BJ (cell line): Measurements from ENCODE around the gene IGF2BP3. TPM values are rescaled to one million over a fixed set of nuclear protein-coding genes. Genes with fewer than 3 reads are reported as not detected.
"Not testable (repeated sequence)": the region's sequence is repeated elsewhere in the genome, so short reads cannot be mapped to it uniquely, and the experiment has no call there.

Source experiments
- CTCF ChIA-PET: fragments of 350-600 bp; formaldehyde crosslinking; extraction: SDS; loops from one replicate; lab custom pipeline; 2021; ENCODE audit warnings: antibody characterized with exemption, inconsistent platforms; lab: Yijun Ruan, JAX
- POLR2A ChIA-PET: fragments of 300-600 bp; sonication (Branson Sonifier 250); formaldehyde crosslinking; extraction: SDS; loops from one replicate; lab custom pipeline; 2021; ENCODE audit warnings: antibody characterized with exemption; lab: Charles Lee
- DNase-seq: peaks from one replicate; pipeline ENCODE4 v3.0.0-alpha.2; 2011; ENCODE audit warnings: low read depth
- H3K27me3 ChIP-seq: 2 replicates; pipeline ENCODE4 v1.6.0; 2011; ENCODE audit warnings: low read length; ENCODE audit not compliant: control insufficient read depth, insufficient read depth
- H3K36me3 ChIP-seq: 2 replicates; pipeline ENCODE4 v1.5.1; 2011; ENCODE audit warnings: low read length; ENCODE audit not compliant: control insufficient read depth, insufficient read depth
- H3K4me3 ChIP-seq: 2 replicates; pipeline ENCODE4 v1.5.1; 2011; ENCODE audit warnings: low read depth, mild to moderate bottlenecking, control low read depth, low read length
- polyA plus RNA-seq: library from polyadenylated mRNA; depleted of rRNA; stranded (reverse); fragments of >200 nt; gene quantifications from 2 replicates; pipeline ENCODE4 v1.2.3, GENCODE V29; 2011
- TF ChIP-seq, protein P1 (sequence below): IDR thresholded peaks from 2 replicates; pipeline ENCODE4 v1.5.1; 2011; ENCODE audit warnings: low read depth, mild to moderate bottlenecking, control low read depth, inconsistent platforms, low read length, moderate library complexity; ENCODE audit not compliant: insufficient read depth

Gene IGF2BP3
- polyA plus RNA-seq, 1 experiment = 14.4 TPM

DNA sequence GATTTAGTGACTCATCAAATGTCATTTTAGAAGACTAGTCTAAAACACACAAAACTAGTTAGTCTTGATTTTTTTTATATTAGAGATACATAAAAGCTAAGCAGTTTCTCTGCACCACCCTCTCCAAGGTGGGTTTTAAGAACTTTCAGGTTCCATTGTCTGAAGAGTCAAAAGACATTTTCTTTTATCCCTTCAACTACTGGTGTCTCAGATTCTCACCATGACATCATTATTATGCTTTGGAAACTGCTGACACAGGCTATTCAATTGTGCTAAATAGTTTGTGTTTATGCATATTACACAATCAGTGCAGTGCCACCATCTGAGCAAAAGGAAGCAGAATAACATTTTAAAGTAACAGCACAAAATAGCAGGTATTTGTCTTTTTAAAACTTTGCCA lies 52.2 kb downstream of the IGF2BP3 start:
- Histone ChIP-seq H3K36me3 (no peaks in the 10 kb centered on the region), H3K27me3 (no peaks in the 10 kb centered on the region), H3K4me3 (no peak overlapping the region)
- TF ChIP-seq, protein P1, sequence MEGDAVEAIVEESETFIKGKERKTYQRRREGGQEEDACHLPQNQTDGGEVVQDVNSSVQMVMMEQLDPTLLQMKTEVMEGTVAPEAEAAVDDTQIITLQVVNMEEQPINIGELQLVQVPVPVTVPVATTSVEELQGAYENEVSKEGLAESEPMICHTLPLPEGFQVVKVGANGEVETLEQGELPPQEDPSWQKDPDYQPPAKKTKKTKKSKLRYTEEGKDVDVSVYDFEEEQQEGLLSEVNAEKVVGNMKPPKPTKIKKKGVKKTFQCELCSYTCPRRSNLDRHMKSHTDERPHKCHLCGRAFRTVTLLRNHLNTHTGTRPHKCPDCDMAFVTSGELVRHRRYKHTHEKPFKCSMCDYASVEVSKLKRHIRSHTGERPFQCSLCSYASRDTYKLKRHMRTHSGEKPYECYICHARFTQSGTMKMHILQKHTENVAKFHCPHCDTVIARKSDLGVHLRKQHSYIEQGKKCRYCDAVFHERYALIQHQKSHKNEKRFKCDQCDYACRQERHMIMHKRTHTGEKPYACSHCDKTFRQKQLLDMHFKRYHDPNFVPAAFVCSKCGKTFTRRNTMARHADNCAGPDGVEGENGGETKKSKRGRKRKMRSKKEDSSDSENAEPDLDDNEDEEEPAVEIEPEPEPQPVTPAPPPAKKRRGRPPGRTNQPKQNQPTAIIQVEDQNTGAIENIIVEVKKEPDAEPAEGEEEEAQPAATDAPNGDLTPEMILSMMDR = no peak
- DNase-seq = no peak
- POLR2A ChIA-PET = no interaction called here
- CTCF ChIA-PET = interaction anchor here (0.9 to 1.2 kb wide), 2 partner anchors 129 to 145 kb away, joined by 3 read pairs; no protein-coding TSS in a partner anchor

DNA sequence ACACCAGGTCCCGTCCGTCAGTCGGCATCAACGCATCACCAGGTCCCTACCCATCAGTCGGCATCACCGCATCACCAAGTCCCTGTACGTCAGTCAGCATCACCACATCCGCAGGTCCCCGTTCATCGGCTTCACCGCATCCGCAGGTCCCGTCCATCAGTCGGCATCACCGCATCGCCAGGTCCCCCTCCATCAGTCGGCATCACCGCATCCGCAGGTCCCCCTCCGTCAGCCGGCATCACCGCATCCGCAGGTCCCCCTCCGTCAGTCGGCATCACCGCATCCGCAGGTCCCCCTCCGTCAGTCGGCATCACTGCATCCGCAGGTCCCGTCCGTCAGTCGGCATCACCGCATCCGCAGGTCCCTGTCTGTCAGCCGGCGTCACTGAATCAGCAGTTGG lies 55.1 kb downstream of the IGF2BP3 start:
- ChIA-PET POLR2A (no interaction called here), CTCF (interaction anchor here (1.1 to 1.2 kb wide), 2 partner anchors 8 to 10 kb away, joined by 3 read pairs; no protein-coding TSS in a partner anchor)
- DNase-seq = no peak
- H3K36me3 ChIP-seq = no peaks in the 10 kb centered on the region
- TF ChIP-seq, protein P1 = no peak
- H3K4me3 ChIP-seq = no peak overlapping the region
- no peaks in the 10 kb centered on the region; the same call in 1 of the 2 replicates for H3K27me3 ChIP-seq

DNA sequence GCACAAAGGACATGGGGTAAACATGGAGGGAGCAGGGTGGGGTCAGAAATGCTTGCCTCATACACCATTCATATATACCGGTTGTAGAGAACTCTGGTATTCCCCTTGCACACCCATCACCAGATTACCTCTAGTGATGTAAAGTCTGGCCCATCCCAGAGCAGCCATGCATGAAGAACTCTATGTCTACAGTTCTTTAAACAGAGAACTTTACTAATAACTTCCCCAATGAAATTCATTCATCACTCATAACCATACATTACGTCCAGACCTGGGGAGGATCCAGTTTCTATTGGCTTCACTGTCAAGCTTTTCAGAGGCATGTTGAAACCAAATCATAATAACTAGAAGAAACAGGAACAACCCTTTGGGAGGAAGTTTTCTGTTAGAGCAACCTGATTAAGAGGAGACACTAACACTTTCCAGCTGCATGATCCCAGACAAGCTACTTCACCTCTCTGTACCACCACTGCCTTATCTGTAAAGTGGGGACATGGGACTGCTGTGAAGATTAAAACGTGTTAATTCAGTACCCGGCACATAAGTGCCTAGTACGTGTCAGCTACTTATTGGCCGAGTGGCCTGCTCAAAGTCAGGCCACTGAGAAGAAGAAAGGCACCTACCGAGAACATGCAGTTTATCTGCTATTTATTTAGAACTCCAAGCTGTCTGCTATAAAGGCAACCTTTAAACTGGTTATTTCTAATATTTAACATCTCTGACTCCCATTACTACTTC lies 59.7 kb downstream of the IGF2BP3 start:
- no peaks in the 10 kb centered on the region; the same call in 1 of the 2 replicates for H3K27me3 ChIP-seq
- CTCF ChIA-PET = interaction anchor here (0.7 kb wide), 1 partner anchor 48 kb away, joined by 3 read pairs; no protein-coding TSS in a partner anchor
- H3K4me3 ChIP-seq = no peak overlapping the region
- POLR2A ChIA-PET = no interaction called here
- DNase-seq = no peak
- TF ChIP-seq, protein P1 = no peak
- no peaks in the 10 kb centered on the region for H3K36me3 ChIP-seq

DNA sequence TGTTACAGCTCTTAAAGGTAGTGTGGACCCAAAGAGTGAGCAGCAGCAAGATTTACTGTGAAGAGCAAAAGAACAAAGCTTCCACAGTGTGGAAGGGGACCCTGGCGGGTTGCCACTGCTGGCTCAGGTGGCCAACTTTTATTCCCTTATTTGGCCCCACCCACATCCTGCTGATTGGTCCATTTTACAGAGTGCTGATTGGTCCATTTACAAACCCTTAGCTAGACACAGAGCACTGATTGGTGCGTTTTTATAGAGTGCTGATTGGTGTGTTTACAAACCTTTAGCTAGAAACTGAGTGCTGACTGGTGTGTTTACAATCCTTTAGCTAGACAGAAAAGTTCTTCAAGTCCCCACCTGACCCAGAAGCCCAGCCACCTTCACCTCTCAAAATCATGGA lies 63.7 kb downstream of the IGF2BP3 start:
- ChIA-PET CTCF (interaction anchor here (1.2 kb wide), 1 partner anchor 9 kb away, joined by 3 read pairs; no protein-coding TSS in a partner anchor), POLR2A (interaction anchor here (0.7 kb wide), 1 partner anchor 59 kb away, joined by 7 read pairs; no protein-coding TSS in a partner anchor)
- H3K36me3 ChIP-seq, H3K27me3 ChIP-seq, H3K4me3 ChIP-seq, DNase-seq: not testable (repeated sequence)

DNA sequence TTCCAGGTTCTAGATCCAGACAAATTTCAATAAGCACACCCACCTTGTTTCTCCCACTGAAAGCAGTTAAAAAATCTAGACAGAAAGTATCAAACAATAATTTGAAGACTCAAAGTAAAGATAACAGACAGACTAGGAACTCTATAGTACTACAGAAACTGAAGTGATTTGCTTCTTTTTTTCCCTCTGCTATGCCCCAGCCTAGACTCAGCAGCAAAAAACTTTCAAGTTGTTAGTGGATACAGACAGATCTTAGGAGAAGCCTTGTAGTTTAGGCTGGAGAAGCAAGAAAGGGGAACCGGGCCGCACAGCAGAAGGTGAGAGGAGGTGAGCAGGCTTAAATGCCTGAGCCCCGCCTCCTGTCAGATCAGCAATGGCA lies 65.1 kb downstream of the IGF2BP3 start:
- TF ChIP-seq, protein P1 = no peak
- POLR2A ChIA-PET = no interaction called here
- H3K4me3 ChIP-seq = no peak overlapping the region
- H3K36me3 ChIP-seq = no peaks in the 10 kb centered on the region
- CTCF ChIA-PET = no interaction called here
- H3K27me3 ChIP-seq = no peaks in the 10 kb centered on the region
- DNase-seq = no peak
